B cell (primary cell): ENCODE data around the gene ATRNL1. TPM values are rescaled to one million over a fixed set of nuclear protein-coding genes. Genes with fewer than 3 reads are reported as not detected.

Source experiments
- ATAC-seq: fragments of 200-7000 bp; cut with Tn5 transposase; one replicate; pipeline ENCODE4 v1.10.0; 2021; ENCODE audit warnings: low read depth, mild to moderate bottlenecking, moderate number of reproducible peaks, moderate library complexity
- CTCF ChIA-PET: fragments of 350-600 bp; sonication (Branson Sonifier 250); formaldehyde crosslinking; loops from one replicate; lab custom pipeline; 2021; ENCODE audit warnings: antibody characterized with exemption, inconsistent platforms; lab: Charles Lee
- POLR2A ChIA-PET: fragments of 350-600 bp; sonication (Branson Sonifier 250); formaldehyde crosslinking; loops from one replicate; lab custom pipeline; 2021; ENCODE audit warnings: antibody characterized with exemption; lab: Charles Lee
- DNase-seq: peaks from one replicate; pipeline ENCODE4 v3.0.0; 2013
- H2AFZ ChIP-seq: 2 replicates; pipeline ENCODE4 v1.6.1; 2012; ENCODE audit warnings: mild to moderate bottlenecking, low read depth, low read length; ENCODE audit not compliant: insufficient read depth, poor library complexity, severe bottlenecking
- H3K27ac ChIP-seq, 2 donors: 1 replicate in 1 of 2; 2 replicates in 1 of 2; pipeline ENCODE4 v1.5.1; 2012 to 2013; ENCODE audit warnings: low read length in 2 of 2, mild to moderate bottlenecking in 2 of 2, moderate library complexity in 1 of 2
- H3K27me3 ChIP-seq, 4 experiments: fragments of 200-600 bp in 1 of 4; sonication (generic) in 1 of 4; replicated peaks in 1 of 4; 1 replicate in 2 of 4; 2 replicates in 2 of 4; pipeline versions ENCODE4 v1.6.1 to v1.7.0; 2013 to 2016; ENCODE audit warnings: low read length in 3 of 4, mild to moderate bottlenecking in 2 of 4, mixed read lengths in 1 of 4, moderate library complexity in 1 of 4; ENCODE audit not compliant: insufficient read depth in 4 of 4, control insufficient read depth in 3 of 4; ENCODE audit errors: control extremely low read depth in 1 of 4
- H3K36me3 ChIP-seq, 2 experiments: replicated peaks in 1 of 2; 1 replicate in 1 of 2; 2 replicates in 1 of 2; pipeline versions ENCODE4 v1.6.1 to v1.7.1; 2013; ENCODE audit warnings: low read length in 1 of 2; ENCODE audit not compliant: insufficient read depth in 2 of 2, control insufficient read depth in 1 of 2; ENCODE audit errors: control extremely low read depth in 1 of 2, extremely low read depth in 1 of 2
- H3K4me1 ChIP-seq, 2 donors: fragments of 200-600 bp in 1 of 2; sonication (generic) in 1 of 2; 1 replicate in 1 of 2; 2 replicates in 1 of 2; pipeline versions ENCODE4 v1.5.1 to v1.6.1; 2013 to 2017; ENCODE audit warnings: low read length in 2 of 2; ENCODE audit not compliant: control insufficient read depth in 2 of 2, insufficient read depth in 2 of 2
- H3K4me2 ChIP-seq: replicated peaks from 2 replicates; pipeline ENCODE3; 2012; ENCODE audit warnings: mild to moderate bottlenecking, low read depth, low read length; ENCODE audit not compliant: poor library complexity, severe bottlenecking
- H3K4me3 ChIP-seq, 5 experiments: fragments of 200-600 bp in 1 of 5; sonication (generic) in 1 of 5; 1 replicate in 3 of 5; 2 replicates in 2 of 5; pipeline versions ENCODE4 v1.5.1 to v1.7.0; 2011 to 2016; ENCODE audit warnings: low read length in 4 of 5, mild to moderate bottlenecking in 4 of 5, low read depth in 2 of 5, control low read depth in 1 of 5, moderate library complexity in 1 of 5; ENCODE audit not compliant: insufficient read depth in 1 of 5; ENCODE audit errors: control extremely low read depth in 1 of 5, extremely low read depth in 1 of 5
- H3K79me2 ChIP-seq: fragments of 200-600 bp; sonication (generic); one replicate; pipeline ENCODE4 v1.6.0; 2016; ENCODE audit warnings: low read length; ENCODE audit not compliant: control insufficient read depth, insufficient read depth
- H3K9ac ChIP-seq: fragments of 200-600 bp; sonication (generic); 2 replicates; pipeline ENCODE4 v1.6.1; 2017; ENCODE audit warnings: mild to moderate bottlenecking, low read length, moderate library complexity
- H3K9me3 ChIP-seq, 3 donors: one replicate each; pipeline versions ENCODE4 v1.6.1 to v1.7.1; 2013; ENCODE audit warnings: low read length in 2 of 3; ENCODE audit not compliant: control insufficient read depth in 2 of 3, insufficient read depth in 1 of 3; ENCODE audit errors: control extremely low read depth in 1 of 3
- H4K20me1 ChIP-seq: 2 replicates; pipeline ENCODE4 v1.6.0; 2012; ENCODE audit warnings: mild to moderate bottlenecking, low read length; ENCODE audit not compliant: insufficient read depth, control insufficient read depth, poor library complexity, severe bottlenecking
- H3K27ac Mint-ChIP-seq: one replicate; pipeline ENCODE4 v1.8.0; 2021; ENCODE audit warnings: mixed read lengths
- H3K27me3 Mint-ChIP-seq: one replicate; pipeline ENCODE4 v1.8.0; 2021; ENCODE audit warnings: mixed read lengths
- H3K4me1 Mint-ChIP-seq: one replicate; pipeline ENCODE4 v1.8.0; 2021; ENCODE audit warnings: mixed read lengths
- H3K4me3 Mint-ChIP-seq: one replicate; pipeline ENCODE4 v1.8.0; 2021; ENCODE audit warnings: mixed read lengths
- H3K9me3 Mint-ChIP-seq: one replicate; pipeline ENCODE4 v1.8.0; 2022; ENCODE audit warnings: mixed read lengths; ENCODE audit not compliant: insufficient read depth
- EZH2 ChIP-seq: IDR thresholded peaks from 2 replicates; pipeline ENCODE4 v1.6.1; 2012; ENCODE audit warnings: borderline replicate concordance, low read depth, mild to moderate bottlenecking, moderate library complexity, low read length; ENCODE audit not compliant: insufficient read depth, poor library complexity, severe bottlenecking
- WGBS: methylation state at CpG from one replicate; pipeline ENCODE4 v1.1.5; 2013; ENCODE audit warnings: missing lambda C conversion rate; ENCODE audit not compliant: insufficient coverage; 5-methylcytosine and 5-hydroxymethylcytosine counted together
- intact Hi-C: fragments of 100-400 bp; cut with micrococcal nuclease; formaldehyde crosslinking; loops from one replicate; pipeline ENCODE4 v1.10.0; 2022
- polyA plus RNA-seq: library from polyadenylated mRNA; depleted of rRNA; stranded (reverse); fragments of >200 nt; gene quantifications from 2 replicates; pipeline ENCODE4 v1.2.3, GENCODE V29; 2012
- total RNA-seq, 2 donors: library from RNA; stranded (reverse); fragments of 120-200 nt in 1 of 2; gene quantifications; 1 replicate in 1 of 2; 2 replicates in 1 of 2; pipeline versions ENCODE4 v1.2.3 to v1.2.4, GENCODE V29; 2013 to 2022
- TF ChIP-seq, protein P1 (sequence below): fragments of 200-600 bp; IDR thresholded peaks from one replicate; pipeline ENCODE4 v1.8.0; 2022; ENCODE audit warnings: antibody characterized with exemption, mild to moderate bottlenecking

The ATRNL1 gene
- total and polyA plus RNA-seq, 2 donors (not counting 1 experiment from before 2014, with no cell fraction given), result 0.24 to 2.2 TPM

DNA sequence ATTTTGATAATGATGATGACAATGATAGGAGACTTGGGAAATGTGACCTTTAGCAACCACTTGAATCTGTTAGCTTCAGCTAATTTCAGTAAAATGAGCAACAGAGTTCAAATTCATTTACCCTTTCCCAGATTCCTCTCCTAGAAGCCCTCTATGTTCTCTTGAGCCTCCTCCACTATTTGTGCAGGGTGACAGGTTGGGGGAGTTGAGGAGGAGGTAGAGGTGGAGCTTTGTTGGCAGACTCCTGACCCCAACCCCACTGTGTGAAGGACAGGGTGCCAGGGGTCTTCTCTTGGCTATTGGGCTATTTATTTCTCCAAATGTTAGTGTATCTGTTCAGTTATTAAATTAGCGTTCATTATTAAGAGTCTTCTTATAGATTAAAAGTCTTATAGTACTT is 757.5 kb downstream of the ATRNL1 start:
- Mint-ChIP-seq H3K27me3 (no peaks in the 10 kb centered on the region), H3K4me3 (no peak overlapping the region), H3K9me3 (peaks cover 3% of the 10 kb centered on the region), H3K4me1 (no peaks in the 10 kb centered on the region), H3K27ac (no peak overlapping the region)
- Histone ChIP-seq H3K4me2 (no peak overlapping the region), H3K9me3 (no peaks in the 10 kb centered on the region), H3K4me3 (no peak overlapping the region), H3K36me3 (no peaks in the 10 kb centered on the region), H4K20me1 (no peaks in the 10 kb centered on the region), H3K4me1 (no peaks in the 10 kb centered on the region), H3K27ac (no peak overlapping the region), H3K27me3 (no peaks in the 10 kb centered on the region), H3K9ac (no peak overlapping the region), H2AFZ (no peak overlapping the region), H3K79me2 (no peaks in the 10 kb centered on the region)
- intact Hi-C loops, result no loop called here
- no CpG with 5 or more reads among the region's 1 CpG for WGBS
- ChIA-PET CTCF (no interaction called here), POLR2A (no interaction called here)
- DNase-seq (no peak), ATAC-seq (no peak)
- TF ChIP-seq EZH2, result no peak
- TF ChIP-seq, protein P1, sequence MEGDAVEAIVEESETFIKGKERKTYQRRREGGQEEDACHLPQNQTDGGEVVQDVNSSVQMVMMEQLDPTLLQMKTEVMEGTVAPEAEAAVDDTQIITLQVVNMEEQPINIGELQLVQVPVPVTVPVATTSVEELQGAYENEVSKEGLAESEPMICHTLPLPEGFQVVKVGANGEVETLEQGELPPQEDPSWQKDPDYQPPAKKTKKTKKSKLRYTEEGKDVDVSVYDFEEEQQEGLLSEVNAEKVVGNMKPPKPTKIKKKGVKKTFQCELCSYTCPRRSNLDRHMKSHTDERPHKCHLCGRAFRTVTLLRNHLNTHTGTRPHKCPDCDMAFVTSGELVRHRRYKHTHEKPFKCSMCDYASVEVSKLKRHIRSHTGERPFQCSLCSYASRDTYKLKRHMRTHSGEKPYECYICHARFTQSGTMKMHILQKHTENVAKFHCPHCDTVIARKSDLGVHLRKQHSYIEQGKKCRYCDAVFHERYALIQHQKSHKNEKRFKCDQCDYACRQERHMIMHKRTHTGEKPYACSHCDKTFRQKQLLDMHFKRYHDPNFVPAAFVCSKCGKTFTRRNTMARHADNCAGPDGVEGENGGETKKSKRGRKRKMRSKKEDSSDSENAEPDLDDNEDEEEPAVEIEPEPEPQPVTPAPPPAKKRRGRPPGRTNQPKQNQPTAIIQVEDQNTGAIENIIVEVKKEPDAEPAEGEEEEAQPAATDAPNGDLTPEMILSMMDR, result no peak

DNA sequence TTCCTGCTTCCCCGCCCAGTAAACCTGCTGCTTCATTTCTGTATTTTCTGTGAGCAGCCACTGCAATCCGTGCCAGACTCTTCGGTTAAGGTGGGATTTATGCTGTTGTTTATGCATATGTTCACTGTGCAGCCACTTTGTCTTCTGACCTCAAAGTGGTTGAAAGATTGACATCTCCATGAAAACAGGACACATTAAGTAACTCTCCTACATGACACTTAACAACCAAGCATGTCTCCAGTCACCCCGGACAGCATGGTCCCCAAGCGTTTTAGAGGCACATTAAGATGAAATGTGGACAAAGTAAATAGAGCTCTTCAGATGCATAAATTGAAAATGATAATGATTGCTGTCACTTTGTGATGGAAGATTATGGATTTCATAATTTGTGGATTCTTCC is 758.5 kb downstream of the ATRNL1 start:
- POLR2A ChIA-PET, result no interaction called here
- H3K9me3 Mint-ChIP-seq, result peaks cover 3% of the 10 kb centered on the region
- no peak overlapping the region for H3K27ac Mint-ChIP-seq
- Histone ChIP-seq H3K9me3 (no peaks in the 10 kb centered on the region), H2AFZ (no peak overlapping the region), H3K79me2 (no peaks in the 10 kb centered on the region), H3K4me3 (no peak overlapping the region), H3K4me1 (no peaks in the 10 kb centered on the region), H4K20me1 (no peaks in the 10 kb centered on the region), H3K4me2 (no peak overlapping the region), H3K27ac (no peak overlapping the region), H3K9ac (no peak overlapping the region), H3K36me3 (no peaks in the 10 kb centered on the region), H3K27me3 (no peaks in the 10 kb centered on the region)
- intact Hi-C loops, result no loop called here
- WGBS, result no CpG with 5 or more reads among the region's 5 CpGs
- CTCF ChIA-PET, result no interaction called here
- H3K4me3 Mint-ChIP-seq, result no peak overlapping the region
- no peaks in the 10 kb centered on the region for H3K4me1 Mint-ChIP-seq
- H3K27me3 Mint-ChIP-seq, result no peaks in the 10 kb centered on the region
- ATAC-seq, result no peak
- DNase-seq, result no peak
- no peak for TF ChIP-seq EZH2
- TF ChIP-seq, protein P1, result no peak
